Fibroblast of skin of right biceps (primary cell): ENCODE data around the gene FAR2.
A peak's percentile ranks its signal among the peaks of the same experiment; 100 is the strongest.
"Not testable (repeated sequence)": the region's sequence is repeated elsewhere in the genome, so short reads cannot be mapped to it uniquely, and the experiment has no call there.

Experiments
- DNase-seq: peaks from one replicate; pipeline ENCODE4 v3.0.0-alpha.2; 2013

FAR2 gene

GRCh38 chr12:29155079-29155478, 6.0 kb downstream of the FAR2 start:
- DNase-seq, result no peak

GRCh38 chr12:29157486-29157946, 8.4 kb downstream of the FAR2 start:
- peak; percentile 84 for DNase-seq

- no peak for DNase-seq
Measured at GRCh38 chr12:29158115-29158763, 9.2 kb downstream of the FAR2 start.

GRCh38 chr12:29159661-29160060, 10.6 kb downstream of the FAR2 start:
- DNase-seq, result no peak

- no peak for DNase-seq
Measured at GRCh38 chr12:29160230-29160629, 11.2 kb downstream of the FAR2 start.

DNA sequence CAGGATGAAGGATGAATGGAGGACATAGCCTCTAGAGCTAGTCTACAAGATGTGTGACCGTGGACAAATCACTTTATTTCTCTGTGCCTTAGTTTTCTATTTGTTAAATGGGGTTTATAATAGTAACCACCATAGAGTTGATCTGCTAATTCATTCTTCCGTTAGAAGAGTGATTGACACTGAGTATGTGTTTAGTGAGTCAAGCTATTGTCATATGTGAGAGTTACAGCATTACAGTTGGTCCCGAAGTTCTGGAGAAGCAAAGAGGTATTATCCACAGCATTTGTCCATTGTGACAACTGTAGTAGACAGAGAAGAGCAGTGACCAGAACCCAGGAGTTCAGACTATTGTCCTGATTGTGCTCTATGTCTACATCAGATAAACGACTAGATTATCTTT, 14.1 kb downstream of the FAR2 start:
- no peak for DNase-seq

DNA sequence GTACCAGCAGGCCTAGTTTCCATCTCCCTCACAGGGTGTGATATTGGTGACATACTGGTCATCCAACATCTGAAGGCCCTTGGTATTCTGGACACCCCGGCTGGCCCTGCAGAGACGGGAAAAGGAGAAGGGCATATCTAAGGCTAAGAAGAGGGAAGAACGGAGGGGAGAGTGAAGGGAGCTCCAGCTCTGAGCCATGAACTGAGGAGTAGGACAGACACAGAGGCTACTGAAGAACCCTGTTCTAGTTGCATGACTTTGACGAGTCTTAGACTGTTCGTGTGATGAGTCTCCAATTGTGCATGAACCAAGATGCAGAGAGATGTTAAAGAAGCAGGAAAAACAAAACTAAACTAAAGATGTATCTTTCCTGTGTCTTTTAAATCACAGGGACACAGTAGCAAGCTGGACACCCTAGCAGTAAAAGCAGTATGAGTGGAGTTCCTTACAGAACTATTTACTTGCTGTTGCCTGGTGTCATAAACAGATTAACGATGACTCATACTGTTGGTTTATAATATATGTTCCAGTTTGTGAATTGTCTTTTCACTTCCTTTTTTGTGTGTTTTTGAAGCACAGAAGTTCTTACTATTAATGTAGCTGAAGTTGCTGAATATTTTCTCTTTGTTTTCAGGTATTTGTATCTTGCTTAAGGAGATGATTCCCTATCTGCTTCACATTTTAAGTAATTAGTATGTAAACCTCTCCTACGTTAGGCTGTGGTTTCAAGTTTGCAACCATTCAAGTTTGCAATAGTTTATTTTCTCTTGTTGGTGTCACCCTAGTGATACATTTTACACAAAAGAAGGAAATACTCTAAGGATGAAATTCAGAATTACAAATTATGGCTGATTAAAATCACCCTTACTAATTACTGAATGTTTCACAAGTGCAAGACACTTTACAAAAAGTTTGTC, 15.7 kb downstream of the FAR2 start:
- DNase-seq, result peak; percentile 49

DNA sequence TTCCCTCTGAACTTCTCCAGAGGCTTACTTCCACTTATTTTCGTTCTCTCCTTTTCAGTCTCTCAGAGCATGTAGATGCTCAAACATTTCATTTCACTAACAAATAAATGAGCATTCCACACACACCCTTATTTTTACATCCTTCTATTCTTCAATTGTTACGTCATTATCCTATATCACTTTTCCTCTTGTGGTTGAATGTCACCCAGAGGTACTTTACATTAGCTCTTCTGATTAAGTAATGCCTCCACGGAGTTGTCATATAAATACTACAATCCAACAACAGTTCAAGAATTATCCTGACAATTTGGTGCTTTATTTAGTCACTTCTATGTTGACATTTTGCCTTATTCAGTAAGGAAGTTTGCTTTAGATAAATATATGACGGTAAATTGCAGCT, 18.4 kb downstream of the FAR2 start:
- no peak for DNase-seq

DNA sequence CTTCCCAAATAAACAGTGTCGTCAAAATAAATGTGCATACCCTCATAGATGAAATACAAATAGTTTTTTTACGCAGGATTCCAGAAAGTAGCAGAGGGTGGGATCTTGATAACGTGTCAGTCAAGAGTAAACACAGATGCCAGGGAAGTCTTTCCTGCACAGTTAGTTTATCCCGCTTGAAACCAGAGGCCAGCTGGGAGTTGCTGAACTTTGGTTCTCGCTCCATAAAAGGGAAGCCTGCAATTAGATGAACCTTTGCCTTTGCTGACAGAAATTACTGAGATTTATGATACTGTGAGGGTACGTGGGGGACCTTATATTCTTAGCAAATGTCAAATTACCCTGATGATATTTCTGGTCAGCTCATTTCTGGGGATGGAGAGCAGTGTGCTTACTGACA, 18.9 kb downstream of the FAR2 start:
- DNase-seq, result no peak

DNA sequence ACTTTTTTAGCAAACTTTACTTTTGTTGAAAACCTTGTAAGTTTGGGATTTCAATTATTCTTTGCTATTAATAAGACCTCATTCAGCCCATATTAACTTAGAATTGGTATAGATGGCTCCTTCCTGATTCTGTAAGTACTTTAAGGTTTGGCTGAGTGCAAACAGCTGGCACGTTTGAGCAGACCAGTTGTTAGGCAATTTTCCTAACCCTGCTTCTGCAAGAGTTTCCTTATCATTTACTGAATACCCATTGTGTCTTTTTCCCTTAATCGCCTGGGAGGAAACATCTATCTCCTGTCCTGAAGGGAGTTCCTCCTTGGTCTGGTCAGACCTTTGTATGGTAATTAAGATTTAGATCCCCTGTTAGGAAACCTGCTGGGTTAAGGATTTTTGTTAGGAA, 20.9 kb downstream of the FAR2 start:
- not testable (repeated sequence) for DNase-seq

GRCh38 chr12:29170478-29171084, 21.5 kb downstream of the FAR2 start:
- DNase-seq, result not testable (repeated sequence)

- no peak for DNase-seq
Measured at GRCh38 chr12:29171421-29172258, 22.6 kb downstream of the FAR2 start.

DNA sequence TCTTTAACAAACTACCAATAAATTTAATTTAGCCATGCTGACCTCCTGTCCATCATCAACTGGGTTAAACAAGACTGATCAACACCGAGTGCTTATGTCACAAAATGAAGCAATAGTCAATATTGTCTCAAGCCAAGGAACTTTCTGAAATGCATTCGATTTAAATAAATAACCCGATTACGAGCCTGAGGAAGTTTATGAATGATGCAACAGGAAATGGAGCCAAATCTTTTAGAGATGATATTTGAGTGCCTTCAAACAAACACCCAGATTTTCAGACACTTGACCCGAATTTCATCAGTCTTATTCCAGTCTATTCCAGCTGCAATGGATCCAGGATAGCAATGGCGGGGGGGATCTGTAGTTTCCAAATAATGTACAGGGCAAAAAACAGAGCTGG, 27.9 kb downstream of the FAR2 start:
- no peak for DNase-seq

- DNase-seq, result not testable (repeated sequence)
Measured at GRCh38 chr12:29182247-29182646, 33.2 kb downstream of the FAR2 start.

GRCh38 chr12:29187756-29188155, 38.7 kb downstream of the FAR2 start:
- no peak for DNase-seq

DNA sequence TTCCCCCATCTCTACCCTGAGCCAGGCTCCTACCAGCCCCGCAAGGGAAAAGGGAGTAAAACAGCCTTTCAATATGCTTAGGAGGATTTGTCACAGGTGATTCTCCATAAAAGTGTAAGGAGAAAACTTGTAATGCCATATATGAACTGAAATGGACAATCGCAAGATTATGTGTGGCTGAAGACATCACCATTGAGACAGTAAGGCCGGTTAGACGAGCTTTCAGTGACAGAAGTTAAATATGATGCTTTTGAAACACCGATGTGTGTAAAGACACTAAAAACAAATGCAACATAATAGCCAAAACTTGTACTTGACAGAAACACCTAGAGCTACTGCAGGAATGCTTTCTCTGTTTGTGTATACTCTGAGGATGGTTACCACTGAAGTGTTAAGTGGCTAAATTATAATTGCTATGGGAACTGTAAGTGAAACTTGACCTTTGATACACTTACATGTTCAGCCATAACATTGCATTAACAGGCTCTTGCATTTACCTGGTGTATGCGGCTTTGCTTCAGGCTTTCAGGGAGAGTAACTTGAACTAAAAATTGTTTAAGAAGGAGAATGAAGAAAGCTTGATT, 42.3 kb downstream of the FAR2 start:
- no peak for DNase-seq

GRCh38 chr12:29198901-29199300, 49.8 kb downstream of the FAR2 start:
- no peak for DNase-seq

DNA sequence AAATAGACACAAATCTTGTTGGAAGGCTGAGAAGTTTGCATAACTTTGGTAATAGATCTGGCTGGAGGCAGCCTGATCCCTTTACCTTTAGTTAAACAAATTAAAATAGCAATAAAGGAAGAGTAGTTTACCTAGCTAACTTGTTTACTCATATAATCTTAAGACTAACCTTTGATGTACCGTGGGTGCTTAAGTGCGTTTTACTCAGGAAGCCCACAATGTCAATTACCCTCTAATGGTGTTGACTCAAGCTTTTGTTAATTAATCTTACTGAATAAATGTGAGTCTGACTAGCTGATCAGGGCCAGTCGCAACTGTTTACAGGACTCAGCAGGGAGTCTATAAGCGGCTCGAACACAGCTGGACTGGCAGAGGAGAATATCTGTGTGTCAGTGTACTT, 51.5 kb downstream of the FAR2 start:
- DNase-seq, result no peak

DNA sequence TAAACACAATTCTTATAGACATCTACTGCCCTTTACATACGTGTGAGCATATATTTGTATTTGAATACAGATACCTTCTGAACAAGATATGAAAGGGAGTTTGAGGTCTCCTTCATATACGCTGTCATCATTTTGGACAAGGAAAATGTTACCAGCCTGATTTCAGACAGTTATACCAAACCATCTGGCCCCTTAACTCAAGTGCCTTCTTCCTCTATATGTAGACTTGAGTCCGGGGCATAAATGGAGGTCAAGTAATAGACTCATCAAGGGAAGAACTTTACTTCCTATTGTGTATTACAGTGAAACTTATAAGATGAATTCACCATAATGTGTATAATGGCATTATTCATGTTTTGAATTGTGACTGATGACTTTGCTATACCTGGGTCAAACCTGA, 52.2 kb downstream of the FAR2 start:
- DNase-seq, result no peak

DNA sequence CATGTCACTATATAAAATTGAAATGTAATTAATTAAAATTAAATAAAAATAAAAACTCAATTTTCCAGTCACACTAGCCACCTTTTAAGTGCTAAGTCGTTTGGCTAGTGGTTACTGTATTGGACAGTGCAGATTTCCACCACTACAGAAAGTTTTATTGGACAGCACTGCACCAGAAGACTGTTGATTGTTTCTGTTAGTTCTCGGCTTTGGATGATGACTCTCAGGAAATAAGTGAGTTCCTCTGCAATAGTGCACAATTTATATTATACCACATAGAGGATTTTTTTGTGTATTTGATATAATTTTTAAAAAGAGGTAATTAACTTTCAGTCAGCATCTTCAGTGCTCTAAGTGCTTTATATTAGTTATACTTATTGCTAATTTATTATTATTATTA, 52.7 kb downstream of the FAR2 start:
- DNase-seq, result no peak

DNA sequence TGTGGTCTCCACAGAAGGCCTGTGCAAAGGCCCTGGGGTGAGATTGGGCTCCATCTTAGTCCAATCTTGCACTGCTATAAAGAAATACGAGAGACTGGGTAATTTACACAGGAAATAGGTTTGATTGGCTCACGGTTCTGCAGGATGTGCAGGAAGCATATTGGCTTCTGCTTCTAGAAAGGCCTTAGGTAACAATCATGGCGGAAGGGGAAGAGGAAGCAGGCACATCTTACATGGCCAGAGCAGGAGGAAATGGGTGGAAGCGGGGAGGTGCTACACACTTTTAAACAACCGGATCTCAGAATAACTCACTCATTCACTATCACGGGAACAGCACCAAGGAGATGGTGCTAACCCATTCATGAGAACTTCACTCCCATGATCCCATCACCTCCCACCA, 55.4 kb downstream of the FAR2 start:
- no peak for DNase-seq

DNA sequence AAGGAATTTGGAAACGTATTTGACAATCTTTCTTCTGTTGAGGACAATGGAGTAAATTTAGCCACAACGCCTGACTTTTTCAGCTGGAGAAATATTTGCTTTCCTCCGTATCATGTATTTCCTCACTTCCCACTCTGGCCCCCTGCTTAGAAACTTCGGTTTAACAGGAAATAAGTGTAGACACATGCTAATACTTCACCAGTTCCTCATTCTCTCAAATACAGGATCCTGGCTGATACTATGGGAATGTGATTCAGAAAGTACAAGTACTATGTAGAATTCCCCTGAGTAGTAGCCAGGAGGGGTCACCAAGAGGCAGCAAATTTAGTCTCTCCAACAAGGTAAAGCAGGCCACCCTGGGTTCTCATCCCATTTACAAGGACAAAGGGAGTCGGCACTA, 58.0 kb downstream of the FAR2 start:
- peak; percentile 21 for DNase-seq

- DNase-seq, result no peak
Measured at GRCh38 chr12:29208060-29208459, 59.0 kb downstream of the FAR2 start.
